HG02610 (cell line): ENCODE results near the gene RBP3.

Experiments used
- ATAC-seq: cut with Tn5 transposase; IDR thresholded peaks from one replicate; pipeline ENCODE4 v1.9.1; 2021; ENCODE audit warnings: mild to moderate bottlenecking, moderate library complexity; ENCODE audit not compliant: unreplicated experiment

RBP3 gene

GRCh38 chr10:47318706-47319105, 29.5 kb upstream of the RBP3 start:
- no peak for ATAC-seq

- no peak for ATAC-seq
Measured at GRCh38 chr10:47319784-47320183, 28.4 kb upstream of the RBP3 start.

- ATAC-seq = no peak
Measured at GRCh38 chr10:47320812-47321211, 27.4 kb upstream of the RBP3 start.

- no peak for ATAC-seq
Measured at GRCh38 chr10:47321521-47322195, 26.5 kb upstream of the RBP3 start.

GRCh38 chr10:47322300-47323061, 25.7 kb upstream of the RBP3 start, which contains the start of gene GDF2:
Gene GDF2, plus strand, starts transcription at chr10:47322454. Its CDS starts 215 bp downstream, at chr10:47322669.
- no peak for ATAC-seq

GRCh38 chr10:47323087-47323486, 25.1 kb upstream of the RBP3 start:
- ATAC-seq = no peak

GRCh38 chr10:47323636-47324296, 24.4 kb upstream of the RBP3 start:
- no peak for ATAC-seq

GRCh38 chr10:47325303-47326291, 22.6 kb upstream of the RBP3 start:
- no peak for ATAC-seq

GRCh38 chr10:47326306-47326926, 21.7 kb upstream of the RBP3 start:
- ATAC-seq = no peak

- ATAC-seq = no peak
Measured at GRCh38 chr10:47326927-47327330, 21.2 kb upstream of the RBP3 start.

- no peak for ATAC-seq
Measured at GRCh38 chr10:47329855-47330254, 18.3 kb upstream of the RBP3 start.

- ATAC-seq = no peak
Measured at GRCh38 chr10:47330366-47330765, 17.8 kb upstream of the RBP3 start.

- ATAC-seq = no peak
Measured at GRCh38 chr10:47330804-47331203, 17.4 kb upstream of the RBP3 start.

- no peak for ATAC-seq
Measured at GRCh38 chr10:47331491-47331890, 16.7 kb upstream of the RBP3 start.

- ATAC-seq = no peak
Measured at GRCh38 chr10:47331954-47332353, 16.2 kb upstream of the RBP3 start.

- ATAC-seq = no peak
Measured at GRCh38 chr10:47332371-47332770, 15.8 kb upstream of the RBP3 start.

GRCh38 chr10:47332946-47333345, 15.2 kb upstream of the RBP3 start:
- no peak for ATAC-seq

GRCh38 chr10:47333532-47333931, 14.6 kb upstream of the RBP3 start:
- ATAC-seq = no peak

- no peak for ATAC-seq
Measured at GRCh38 chr10:47334466-47335295, 13.5 kb upstream of the RBP3 start.
